ENCODE data around the gene LOXL1.
A peak's percentile ranks its signal among the peaks of the same experiment; 100 is the strongest.

Gene LOXL1

DNA sequence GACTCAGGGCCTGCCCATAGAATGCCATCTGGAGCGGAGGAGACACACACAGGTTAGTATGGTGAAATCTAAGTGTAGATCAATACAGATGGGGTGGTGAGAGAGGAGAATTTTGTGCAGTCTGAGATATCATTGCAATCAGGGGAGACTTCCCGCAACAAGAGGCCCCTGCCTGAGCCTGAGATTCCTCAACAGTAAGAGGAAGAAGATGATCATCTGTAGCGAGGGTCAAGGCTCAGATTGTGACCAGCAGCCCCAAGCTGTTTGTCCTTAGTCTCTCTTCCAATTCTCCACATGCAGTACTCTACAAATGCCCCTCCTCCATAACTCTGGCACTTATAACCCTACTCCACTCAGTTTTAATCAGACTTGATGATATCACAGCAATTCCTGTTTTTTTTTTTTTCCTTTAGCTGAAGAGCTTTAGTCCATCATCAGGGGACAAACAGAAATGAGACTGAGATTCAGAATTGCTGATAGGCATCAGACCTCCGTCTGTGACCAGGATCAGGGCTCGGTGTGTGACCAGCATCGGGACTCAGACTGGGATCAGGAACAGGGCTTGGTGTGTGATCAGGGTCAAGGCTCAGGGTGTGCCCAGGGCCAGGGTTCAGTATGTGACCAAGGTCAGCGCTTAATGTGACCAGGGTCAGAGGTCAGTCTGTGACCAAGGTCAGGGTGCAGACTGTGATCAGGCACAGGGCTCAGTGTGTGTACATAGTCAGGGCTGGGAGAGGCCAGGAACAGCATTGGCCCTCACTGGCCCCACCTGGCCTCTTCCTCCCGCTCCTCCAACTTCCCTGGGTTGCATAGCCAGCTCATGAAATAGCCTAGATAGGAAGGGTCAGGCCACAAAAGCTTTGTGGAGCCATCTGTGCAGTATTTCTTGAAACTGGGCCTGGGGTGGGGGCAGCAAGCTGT lies 14.1 kb downstream of the LOXL1 start:
- DNase-seq, result no peak

DNA sequence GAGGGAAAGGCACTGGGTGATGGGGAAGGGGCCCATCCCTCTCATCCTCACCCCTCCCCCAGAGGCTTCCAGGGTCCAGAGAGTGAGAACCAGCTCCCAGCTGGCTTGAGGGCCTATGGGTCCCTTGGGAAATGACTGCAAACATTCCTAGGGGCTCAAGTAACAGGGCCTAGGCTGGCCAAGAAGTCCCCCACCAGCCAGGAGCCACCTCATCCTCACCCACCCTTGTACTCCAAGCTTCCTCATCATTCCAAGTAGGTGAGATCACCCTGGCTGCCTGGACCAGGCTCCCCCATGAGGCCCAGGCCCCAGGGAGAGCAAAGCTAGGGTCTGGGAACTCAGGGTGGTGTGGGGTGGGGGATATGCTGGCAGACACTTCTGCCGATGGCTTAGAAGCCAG lies 14.8 kb downstream of the LOXL1 start:
- no peak for DNase-seq

DNA sequence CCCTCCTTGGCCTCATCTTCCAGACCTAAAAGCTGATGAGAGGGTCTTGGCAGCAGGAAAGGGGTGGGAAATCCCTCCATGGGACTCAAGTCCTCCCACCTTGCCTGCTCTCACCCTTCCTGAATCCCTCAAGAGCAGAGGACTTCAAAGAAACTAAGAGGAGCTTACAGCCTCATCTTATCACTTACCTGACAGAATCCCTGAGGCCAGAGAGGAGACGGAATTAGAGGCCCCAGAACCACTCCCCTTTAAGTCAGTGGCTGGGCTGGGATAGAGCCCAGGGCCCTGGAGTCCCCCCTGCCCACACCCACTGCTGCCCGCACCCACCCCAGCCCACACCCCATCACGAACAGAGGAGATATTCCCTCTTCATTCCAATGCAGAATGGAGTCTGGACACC lies 15.2 kb downstream of the LOXL1 start:
- DNase-seq, result no peak

DNA sequence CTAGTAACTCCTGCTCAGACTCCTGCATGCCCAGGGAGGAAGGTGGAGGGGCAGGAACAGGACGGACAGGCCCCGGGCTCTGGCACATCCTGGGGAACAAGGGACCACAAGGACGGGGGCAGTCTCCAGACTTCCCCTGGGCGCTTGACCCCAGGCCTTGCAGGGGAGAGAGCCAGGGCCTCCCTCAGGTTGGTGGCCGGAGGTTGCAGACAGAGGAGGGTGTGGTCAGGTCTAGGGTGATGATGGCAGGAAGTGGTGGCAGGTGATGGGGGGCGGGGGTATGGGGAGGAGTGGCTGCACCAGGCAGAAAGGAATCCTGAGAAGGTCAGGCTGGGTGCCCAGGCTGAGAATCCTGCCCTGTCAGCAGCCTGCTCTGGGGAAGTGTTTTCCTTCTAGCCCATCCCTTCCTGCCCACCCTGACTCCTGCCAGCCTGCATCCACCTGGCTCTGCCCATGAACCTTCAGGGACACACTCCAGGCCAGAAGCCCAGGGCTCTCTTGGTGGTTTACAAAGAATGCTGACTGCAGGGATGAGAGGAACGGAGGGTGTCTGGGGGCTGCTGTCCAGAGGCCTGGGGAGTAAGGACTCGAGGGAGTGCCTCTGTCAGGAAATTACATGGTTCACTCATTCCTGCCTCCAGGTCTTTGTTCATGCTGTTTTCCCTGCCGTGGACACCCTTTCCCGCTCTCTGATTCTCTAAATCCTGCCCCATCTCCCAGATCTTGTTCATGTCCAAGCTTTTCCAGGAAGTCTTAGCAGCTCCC lies 15.8 kb downstream of the LOXL1 start:
- no peak for DNase-seq

DNA sequence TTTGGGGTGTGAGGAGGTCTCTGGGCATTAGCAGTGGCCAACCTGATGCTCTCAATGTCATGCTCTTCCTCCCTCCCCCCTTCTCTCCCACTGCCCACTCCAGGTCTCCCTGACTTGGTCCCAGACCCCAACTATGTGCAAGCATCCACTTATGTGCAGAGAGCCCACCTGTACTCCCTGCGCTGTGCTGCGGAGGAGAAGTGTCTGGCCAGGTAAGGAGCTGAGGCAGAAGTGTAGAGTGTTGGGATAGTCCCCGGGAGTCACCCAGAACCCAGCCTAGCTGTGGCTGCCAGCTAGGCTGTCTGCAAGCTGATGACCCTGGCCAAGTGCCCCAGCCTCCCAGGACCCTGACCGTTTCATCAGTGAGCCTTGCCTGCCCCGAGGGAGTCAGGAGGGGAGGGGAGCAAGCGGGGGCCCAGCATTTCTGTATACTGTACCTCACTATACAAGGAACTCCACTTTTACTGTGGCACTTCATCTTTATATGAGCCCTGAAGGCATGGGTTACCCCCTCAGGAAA lies 16.5 kb downstream of the LOXL1 start:
- DNase-seq, result no peak

DNA sequence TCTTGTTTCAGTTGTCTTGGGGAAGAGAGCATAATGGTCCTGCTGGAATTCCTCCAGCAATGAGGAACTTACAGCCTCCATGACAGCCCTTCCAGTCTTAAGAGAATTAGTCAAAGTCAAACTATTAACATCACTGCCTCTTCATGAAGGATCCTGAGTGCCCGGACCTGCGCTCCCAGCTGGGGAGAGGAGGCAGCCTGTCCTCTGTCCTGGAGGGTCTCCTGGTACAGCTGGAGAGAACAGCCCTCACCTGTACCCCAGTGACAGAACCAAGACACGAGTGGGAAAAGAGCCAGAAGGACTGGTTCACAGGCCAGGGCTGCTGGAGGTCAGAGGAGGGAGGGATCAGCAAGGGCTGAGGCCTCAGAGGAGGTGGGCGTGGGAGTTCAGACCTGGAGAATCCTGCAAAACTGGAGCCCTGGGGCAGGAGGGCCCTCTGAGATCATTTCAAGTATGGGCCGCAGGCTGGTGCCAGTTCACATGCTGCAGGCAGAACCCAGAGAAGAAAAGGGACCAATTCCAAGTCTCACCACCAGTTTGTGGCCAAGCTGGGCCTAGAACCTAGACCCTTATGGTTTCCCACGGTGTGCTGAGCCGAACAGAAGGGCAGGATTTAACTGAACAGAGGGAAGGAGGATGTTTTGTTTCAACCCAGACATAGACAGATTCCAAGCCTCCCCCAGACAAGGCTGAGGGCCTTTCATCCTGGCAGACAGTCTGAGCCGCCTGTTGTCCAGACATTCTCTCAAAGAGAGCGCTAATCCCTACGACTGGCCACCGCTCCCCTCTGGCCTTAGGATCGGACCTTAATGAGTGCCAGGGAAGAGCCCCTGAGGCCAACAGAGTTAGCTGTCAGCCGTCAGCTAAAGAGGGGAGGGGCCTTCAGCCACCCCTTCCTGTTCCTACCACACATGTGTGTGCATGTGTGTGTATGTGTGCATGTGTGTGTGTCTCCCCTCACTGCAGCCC lies 18.2 kb downstream of the LOXL1 start:
- DNase-seq, result no peak

- no peak for DNase-seq
Measured at GRCh38 chr15:73945130-73945508, 18.9 kb downstream of the LOXL1 start.

DNA sequence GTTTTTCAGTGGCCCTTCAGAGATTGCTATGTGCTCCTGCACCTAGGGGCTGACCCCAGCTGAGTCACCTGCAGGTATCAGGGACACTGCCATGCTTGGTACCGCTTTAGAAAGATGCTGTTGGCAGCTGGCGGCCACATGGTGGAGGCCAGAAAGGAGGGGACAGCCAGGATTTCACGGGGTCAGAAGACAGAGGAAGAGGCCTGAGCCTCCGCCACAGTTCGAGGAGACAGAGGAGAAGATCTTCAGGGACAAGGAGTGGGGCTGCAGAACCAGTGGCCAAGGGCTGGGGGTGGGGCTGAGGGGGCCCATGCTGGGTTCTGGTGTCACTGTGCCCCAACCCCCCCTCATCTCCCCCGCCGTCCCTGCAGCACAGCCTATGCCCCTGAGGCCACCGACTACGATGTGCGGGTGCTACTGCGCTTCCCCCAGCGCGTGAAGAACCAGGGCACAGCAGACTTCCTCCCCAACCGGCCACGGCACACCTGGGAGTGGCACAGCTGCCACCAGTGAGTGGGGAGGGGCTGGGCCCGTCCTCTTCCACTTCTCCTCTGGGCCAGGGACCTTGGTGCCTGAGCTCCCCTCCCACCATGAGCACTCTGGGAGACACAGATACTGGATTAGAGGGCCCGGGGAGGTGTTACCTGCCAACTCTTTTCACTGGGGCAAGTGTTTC lies 19.9 kb downstream of the LOXL1 start:
- no peak for DNase-seq

- DNase-seq, result no peak
Measured at GRCh38 chr15:73946795-73947370, 20.6 kb downstream of the LOXL1 start.

GRCh38 chr15:73947651-73948050 lies 21.4 kb downstream of the LOXL1 start:
- DNase-seq, result no peak

GRCh38 chr15:73948396-73948795 lies 22.1 kb downstream of the LOXL1 start:
- DNase-seq, result no peak

GRCh38 chr15:73948982-73949381 lies 22.7 kb downstream of the LOXL1 start:
- no peak for DNase-seq

DNA sequence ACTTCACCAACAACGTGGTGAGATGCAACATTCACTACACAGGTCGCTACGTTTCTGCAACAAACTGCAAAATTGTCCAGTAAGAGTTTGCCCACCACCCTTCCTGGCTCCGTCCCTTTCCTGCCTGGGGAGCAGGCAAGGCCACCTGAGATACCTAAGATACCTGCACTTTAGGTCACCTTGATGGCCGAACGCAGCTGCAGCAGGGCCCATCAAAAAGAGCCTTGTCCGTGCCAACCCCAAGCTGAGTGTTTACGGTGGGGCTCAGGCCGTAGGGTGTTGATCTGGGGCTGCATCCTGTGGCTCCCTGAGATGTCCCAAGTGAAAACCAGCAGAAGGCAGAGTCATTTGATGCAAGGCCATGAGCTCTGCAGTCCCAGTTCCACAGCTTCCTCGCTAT lies 23.2 kb downstream of the LOXL1 start:
- DNase-seq, result no peak

GRCh38 chr15:73950479-73950830 lies 24.2 kb downstream of the LOXL1 start:
- DNase-seq, result no peak

- peak; percentile 76 for DNase-seq
Measured at GRCh38 chr15:73950831-73951561, 24.7 kb downstream of the LOXL1 start.

- no peak for DNase-seq
Measured at GRCh38 chr15:73951601-73952000, 25.3 kb downstream of the LOXL1 start.

GRCh38 chr15:73952171-73952912 lies 26.1 kb downstream of the LOXL1 start:
- DNase-seq, result no peak

DNA sequence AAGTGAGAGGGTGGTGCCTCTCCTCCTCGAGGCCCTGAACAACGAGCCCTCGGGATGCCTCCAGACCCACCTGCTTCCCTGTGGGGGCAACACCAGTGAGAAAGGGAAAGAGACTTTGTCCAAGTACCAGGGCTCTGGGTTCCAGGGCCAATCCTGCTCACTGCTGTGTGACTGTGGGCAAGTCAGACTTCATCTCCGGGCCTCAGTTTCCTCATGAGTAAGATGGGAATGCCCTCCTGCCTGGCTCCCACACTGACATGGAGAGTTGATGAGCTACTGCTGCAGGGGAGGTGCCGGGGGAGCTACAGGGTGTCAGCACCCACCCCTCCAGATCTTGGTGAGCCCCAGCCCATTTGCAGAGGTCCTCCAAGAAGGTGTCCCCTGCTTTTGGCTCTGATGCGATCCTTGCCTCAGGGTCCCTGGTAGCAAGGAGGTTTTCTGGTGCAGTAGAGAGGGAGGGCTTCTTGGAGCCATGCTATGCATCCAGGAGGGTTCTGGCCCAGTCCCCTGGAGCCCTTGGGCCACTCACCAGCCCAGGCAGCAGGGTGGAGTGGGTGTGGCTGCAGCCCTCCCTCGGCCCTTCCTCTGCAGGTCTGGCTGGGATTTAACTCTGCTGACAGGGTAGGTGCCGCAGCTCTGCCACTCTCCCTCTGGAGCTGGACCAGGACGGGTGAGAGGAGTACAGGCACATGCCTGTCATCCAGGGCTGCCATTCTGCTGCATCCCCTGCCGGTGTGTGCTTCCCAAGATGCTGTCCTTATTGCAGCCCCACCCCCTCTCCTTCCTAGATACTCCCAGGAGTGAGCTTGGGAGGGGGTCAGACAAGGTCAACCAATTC lies 26.9 kb downstream of the LOXL1 start:
- no peak for DNase-seq

Measured in activated CD4-positive, alpha-beta T cell treated with anti-CD3 and anti-CD28 coated beads, Interleukin-2, amount 50 U/mL, for 1 hour (primary cell).